Stimulated activated effector memory CD8-positive, alpha-beta T cell treated with anti-CD3 and anti-CD28 coated beads, Interleukin-12 subunit alpha, Interleukin-12 subunit beta, amount 100 ng/mL, for 72 hours (primary cell): Measurements from ENCODE around the gene LRRC27.
"Not testable (repeated sequence)": the region's sequence is repeated elsewhere in the genome, so short reads cannot be mapped to it uniquely, and the experiment has no call there.

ENCODE experiments used
- ATAC-seq: fragments of 150-1000 bp; cut with Tn5 transposase; 2 replicates; pipeline ENCODE4 v1.10.0; 2021
- DNase-seq, 2 donors: peaks; one replicate each; pipeline ENCODE4 v3.0.0; 2021 to 2022; ENCODE audit warnings: low spot score in 2 of 2
- H3K27ac Mint-ChIP-seq: one replicate; pipeline ENCODE4 v1.8.0; 2022; ENCODE audit warnings: mild to moderate bottlenecking, mixed read lengths
- H3K36me3 Mint-ChIP-seq: one replicate; pipeline ENCODE4 v1.8.0; 2022; ENCODE audit warnings: mild to moderate bottlenecking, mixed read lengths
- H3K4me1 Mint-ChIP-seq: one replicate; pipeline ENCODE4 v1.8.0; 2022; ENCODE audit warnings: mixed read lengths
- H3K4me3 Mint-ChIP-seq: one replicate; pipeline ENCODE4 v1.8.0; 2022; ENCODE audit warnings: mild to moderate bottlenecking, mixed read lengths
- H3K9me3 Mint-ChIP-seq: one replicate; pipeline ENCODE4 v1.8.0; 2022; ENCODE audit warnings: mixed read lengths

The LRRC27 gene

DNA sequence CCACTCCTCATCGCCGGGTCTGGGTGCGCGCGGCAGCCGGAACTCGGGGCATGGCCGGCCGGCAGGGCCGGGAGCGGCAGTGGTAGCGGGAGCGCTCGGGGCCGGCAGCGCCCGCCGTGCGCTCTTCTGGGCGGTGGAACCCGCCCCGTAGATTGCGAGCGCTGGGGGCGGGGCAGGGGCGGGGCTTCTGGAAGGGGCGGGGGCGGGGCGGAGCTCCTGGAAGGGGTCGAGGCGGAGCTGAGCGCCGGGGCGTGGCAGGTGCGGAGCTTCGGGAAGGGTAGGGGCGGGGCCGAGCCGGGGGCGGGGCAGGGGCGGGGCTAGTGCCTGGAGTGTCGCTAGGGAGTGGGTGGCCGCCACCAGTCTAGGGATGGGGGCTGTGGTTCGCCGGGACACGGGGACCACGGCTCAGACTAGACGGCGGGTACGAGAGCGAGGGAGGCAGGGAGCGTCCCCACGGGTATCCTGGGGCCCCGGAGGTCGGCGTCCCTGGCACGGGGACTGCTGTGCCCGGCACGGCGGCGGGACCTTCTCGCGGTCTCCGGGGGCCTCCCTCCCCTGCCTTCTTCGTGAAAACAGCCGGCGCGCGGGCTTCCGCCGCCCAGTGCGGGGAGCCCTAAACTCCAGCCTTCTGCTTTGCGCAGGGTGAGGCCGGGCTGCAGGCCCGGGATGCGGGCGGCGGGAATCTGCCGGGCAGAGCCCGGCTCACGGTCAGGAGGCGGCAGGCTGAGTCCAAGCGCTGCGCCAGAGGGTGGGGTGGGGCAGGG is 24.0 kb upstream of the LRRC27 start, which contains the start of gene STK32C:
STK32C (minus strand) TSS at position 128 of the 764 bp plus-strand sequence; CDS start at position 11, 117 bp downstream.
- ATAC-seq (peak; percentile 81), DNase-seq (peak; percentile 74 to 89)
- H3K4me1 Mint-ChIP-seq = peaks cover 30% of the 10 kb centered on the region
- no peaks in the 10 kb centered on the region for H3K36me3 Mint-ChIP-seq
- H3K4me3 Mint-ChIP-seq = peak within 1 kb of the TSS; percentile 81
- H3K9me3 Mint-ChIP-seq = no peaks in the 10 kb centered on the region
- no peak within 1 kb of the TSS for H3K27ac Mint-ChIP-seq

DNA sequence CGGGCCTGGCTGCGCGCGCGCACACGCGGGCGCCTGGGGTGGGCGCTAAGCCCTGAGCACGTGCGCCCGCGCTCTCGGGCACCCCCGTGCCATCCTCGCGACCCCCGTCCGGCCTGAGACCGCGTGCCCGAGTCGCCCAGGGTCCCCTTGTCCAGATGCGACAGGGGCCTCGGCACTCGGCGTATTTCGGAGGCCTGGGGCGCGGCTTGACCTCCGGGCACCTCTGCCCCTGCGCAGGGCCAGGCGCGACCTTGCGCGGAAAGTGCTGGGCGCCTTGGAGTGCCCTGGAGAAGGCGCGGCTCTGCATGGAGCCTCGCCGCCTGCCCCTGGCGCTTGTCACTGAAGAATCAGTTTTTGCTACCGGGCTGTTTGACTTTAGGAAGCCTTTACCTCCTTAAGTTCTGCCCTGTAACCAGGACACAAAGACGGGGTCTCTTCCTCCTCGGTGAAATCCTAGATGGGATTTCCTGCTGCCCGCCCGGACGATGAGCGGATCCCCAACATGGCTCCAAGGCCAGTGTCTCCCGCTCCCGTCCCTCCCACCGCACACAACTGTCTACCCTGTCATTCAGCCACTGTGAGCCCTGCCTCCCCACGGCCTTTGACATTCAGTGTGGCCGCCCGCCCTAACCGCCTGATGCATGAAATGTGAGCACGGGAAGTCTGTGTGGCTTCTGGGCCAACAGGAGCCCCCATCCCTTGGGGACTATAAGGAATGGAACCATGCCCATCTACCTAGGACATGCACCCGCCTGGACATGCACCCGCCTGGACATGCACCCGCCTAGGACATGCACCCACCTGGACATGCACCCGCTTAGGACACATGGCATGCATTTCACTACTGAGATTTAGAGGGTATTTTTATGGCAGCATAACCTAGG is 23.2 kb upstream of the LRRC27 start:
- Mint-ChIP-seq H3K4me3 (peak overlapping the region; percentile 81), H3K27ac (no peak overlapping the region), H3K36me3 (no peaks in the 10 kb centered on the region), H3K4me1 (peaks cover 30% of the 10 kb centered on the region), H3K9me3 (no peaks in the 10 kb centered on the region)
- DNase-seq (peak in 1 of 2 donors; percentile 55), ATAC-seq (peak; percentile 0)

DNA sequence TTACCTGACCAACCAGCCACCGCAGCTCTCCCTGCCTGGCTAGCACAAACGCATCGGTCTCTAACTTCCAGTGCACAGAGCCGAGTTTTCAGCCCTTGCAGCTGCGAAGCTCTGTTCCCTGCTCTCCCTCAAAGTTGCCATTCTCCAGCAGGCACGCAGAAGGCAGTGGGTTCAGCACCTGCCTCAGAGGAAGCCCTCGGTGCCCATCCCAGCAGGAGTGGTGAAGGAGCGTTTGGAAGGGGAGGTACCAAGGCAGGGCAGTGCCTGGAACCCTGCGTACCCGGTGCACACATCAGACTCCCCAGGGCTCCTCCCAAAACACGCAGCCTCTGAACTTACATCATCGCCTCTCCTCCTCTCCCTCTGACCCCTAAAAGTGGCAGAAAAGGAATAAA is 22.5 kb upstream of the LRRC27 start:
- ATAC-seq (no peak), DNase-seq (no peak)
- no peak overlapping the region for H3K27ac Mint-ChIP-seq
- peaks cover 4% of the 10 kb centered on the region for H3K9me3 Mint-ChIP-seq
- peaks cover 30% of the 10 kb centered on the region for H3K4me1 Mint-ChIP-seq
- no peaks in the 10 kb centered on the region for H3K36me3 Mint-ChIP-seq
- peak overlapping the region; percentile 57 for H3K4me3 Mint-ChIP-seq

DNA sequence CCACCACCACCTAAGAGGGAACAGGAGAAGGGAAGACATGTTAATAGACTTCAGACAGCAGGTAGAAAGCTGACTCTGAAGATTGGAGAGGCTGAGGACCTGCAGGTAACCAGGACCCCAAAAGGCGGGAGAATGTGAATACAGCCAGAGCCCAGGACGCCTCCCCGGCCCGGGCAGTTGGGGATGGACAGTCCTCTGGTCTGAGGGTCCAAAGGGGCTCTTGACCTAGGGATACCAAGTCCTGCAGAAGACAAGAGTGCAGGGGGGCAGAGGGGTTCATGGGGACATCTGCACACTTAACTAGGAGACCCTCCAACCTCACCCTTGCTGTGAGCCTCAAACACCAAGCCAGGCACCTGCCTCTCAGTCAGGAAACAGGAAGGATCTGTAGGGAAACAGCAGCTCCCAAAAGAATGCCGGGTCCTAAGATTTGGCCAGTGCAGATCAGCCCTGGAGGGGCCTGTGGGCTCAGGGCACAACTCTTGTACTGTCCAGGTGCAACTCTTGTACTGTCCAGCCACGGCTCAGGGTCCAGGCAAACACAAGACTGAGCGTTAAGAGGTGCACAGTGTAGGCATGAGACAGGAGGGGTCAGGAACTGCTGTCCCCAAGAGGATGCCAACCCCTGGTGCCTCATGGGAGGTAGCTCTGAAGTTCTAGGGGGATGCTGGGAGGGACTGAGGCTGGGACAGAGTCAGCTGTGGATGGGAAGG is 22.0 kb upstream of the LRRC27 start:
- DNase-seq (no peak), ATAC-seq (no peak)
- peaks cover 4% of the 10 kb centered on the region for H3K9me3 Mint-ChIP-seq
- H3K4me1 Mint-ChIP-seq = peaks cover 30% of the 10 kb centered on the region
- peak overlapping the region; percentile 57 for H3K4me3 Mint-ChIP-seq
- H3K27ac Mint-ChIP-seq = no peak overlapping the region
- H3K36me3 Mint-ChIP-seq = no peaks in the 10 kb centered on the region

DNA sequence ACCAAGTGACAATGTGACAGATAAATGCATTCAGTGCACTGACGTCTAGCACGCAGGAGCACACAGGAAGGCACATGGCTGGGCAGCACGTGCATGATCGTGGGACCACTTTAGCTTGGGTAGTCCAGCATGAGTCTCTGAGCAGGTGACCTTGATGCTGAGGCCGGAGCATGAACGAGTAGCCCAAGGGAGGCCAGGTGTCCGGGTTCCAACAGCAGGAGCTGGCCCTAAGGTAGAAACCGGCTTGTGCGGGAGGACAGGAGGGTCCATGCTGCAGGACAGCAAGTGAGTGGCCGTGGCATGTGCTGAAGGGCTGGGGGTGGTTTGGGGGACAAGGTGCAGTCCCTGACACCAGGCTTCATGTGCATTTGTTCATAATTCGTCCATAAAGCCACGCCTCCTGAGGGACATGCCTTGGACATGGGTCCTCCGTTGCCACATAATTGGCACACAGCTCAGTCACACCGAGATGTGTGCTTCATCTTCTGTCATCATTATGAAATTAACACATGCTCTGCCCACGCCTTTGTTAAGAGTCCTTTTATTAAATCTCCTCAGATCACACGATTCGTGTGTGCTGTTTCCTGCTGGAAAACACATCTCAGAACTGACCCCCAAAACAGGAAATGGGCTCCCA is 21.2 kb upstream of the LRRC27 start:
- Mint-ChIP-seq H3K9me3 (peaks cover 4% of the 10 kb centered on the region), H3K27ac (peak overlapping the region; percentile 29), H3K4me3 (peak overlapping the region; percentile 29), H3K4me1 (peaks cover 28% of the 10 kb centered on the region), H3K36me3 (no peaks in the 10 kb centered on the region)
- DNase-seq (no peak), ATAC-seq (peak; percentile 42)

DNA sequence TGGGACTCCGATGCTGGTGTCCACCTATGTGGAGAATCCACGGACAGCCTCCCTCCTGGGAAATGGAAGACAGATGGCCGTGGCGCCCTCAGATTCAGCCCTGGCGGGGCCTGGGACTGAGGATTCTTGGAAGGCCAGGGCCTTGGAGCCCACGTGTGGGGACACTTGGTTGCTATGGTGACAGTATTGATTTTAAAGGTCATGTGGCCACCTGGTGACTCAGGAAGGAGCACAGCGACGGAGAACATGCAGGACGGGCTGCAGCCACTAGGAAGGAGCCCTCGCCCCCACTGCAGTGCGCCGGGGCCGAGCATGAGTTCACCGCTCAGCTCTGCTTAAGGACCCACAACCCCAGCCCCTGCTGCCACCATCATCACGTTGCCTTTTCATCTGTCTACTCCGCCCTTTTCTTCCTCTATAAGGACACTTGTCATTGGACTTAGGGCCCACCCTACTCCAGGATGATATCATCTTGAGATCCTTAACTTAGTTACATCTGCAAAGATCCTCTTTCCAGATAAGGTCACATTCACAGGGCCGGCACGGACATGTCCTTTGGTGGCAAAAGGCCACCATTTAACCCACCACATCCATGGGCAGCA is 20.6 kb upstream of the LRRC27 start:
- peak overlapping the region; percentile 29 for H3K27ac Mint-ChIP-seq
- H3K9me3 Mint-ChIP-seq = peaks cover 4% of the 10 kb centered on the region
- DNase-seq (peak in 1 of 2 donors; percentile 51), ATAC-seq (no peak)
- peak overlapping the region; percentile 29 for H3K4me3 Mint-ChIP-seq
- H3K4me1 Mint-ChIP-seq = peaks cover 23% of the 10 kb centered on the region
- H3K36me3 Mint-ChIP-seq = no peaks in the 10 kb centered on the region

DNA sequence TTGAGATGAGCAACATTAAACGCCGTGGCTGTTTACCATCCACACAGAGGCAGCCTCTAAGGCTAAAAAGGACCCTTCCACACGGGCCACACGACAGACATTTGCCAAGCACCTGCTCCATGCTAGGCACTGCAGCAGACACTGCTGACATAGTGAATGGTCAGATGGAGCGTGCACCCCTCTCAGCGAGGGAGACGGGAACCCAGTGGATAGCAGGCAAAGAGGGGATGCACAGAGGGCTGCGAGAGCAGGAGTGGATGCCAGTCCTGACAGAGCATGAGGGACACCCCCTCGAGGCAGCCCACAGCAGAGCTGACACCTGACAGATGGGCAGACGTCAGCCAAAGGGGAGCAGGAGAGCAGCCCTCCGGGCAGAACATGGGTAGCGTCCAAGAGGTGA is 18.7 kb upstream of the LRRC27 start:
- Mint-ChIP-seq H3K36me3 (no peaks in the 10 kb centered on the region), H3K9me3 (peaks cover 4% of the 10 kb centered on the region), H3K4me3 (no peak overlapping the region), H3K4me1 (peaks cover 16% of the 10 kb centered on the region), H3K27ac (no peak overlapping the region)
- DNase-seq = no peak
- ATAC-seq = no peak

DNA sequence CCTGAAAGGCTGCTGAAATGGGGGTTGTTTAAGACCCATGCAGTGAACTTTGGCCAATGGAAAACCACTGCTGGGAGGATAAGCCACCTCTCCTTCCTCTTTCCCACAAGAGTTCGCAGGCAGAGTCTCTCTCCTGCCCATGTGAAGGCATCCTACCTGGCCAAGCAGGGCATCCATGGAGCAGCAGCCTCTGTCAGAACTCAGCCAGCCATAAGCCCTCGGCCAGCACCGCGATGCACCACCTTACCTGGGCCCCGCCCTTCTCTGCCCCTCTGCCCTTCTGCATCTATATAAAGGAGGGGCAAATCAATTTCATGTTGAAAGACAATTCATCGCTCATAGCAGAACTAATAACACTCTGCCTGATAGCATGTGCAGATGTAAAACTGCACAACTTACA is 18.1 kb upstream of the LRRC27 start:
- H3K4me1 Mint-ChIP-seq = peaks cover 16% of the 10 kb centered on the region
- H3K9me3 Mint-ChIP-seq = peaks cover 4% of the 10 kb centered on the region
- H3K27ac Mint-ChIP-seq = no peak overlapping the region
- no peak for DNase-seq
- no peak overlapping the region for H3K4me3 Mint-ChIP-seq
- ATAC-seq = no peak
- H3K36me3 Mint-ChIP-seq = no peaks in the 10 kb centered on the region

DNA sequence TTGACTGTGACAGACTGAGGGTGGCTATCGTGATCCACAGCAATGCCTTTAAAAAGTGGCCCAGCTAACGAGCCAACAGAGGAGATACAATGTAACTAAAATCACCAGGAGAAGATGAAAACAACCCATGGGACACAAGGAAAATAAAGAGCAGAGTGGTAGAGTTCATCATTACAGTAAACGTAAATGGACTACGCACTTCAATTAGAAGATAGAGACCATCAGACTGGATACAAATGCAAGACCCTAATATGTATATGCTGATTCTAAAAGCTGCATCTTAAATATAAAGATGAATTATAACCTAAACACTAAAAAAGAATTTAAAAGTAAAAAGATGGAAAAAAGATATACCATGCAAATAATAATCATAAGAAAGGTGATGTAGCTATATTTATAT is 17.7 kb upstream of the LRRC27 start:
- DNase-seq (no peak), ATAC-seq (no peak)
- Mint-ChIP-seq H3K36me3 (no peaks in the 10 kb centered on the region), H3K4me3 (no peak overlapping the region), H3K27ac (no peak overlapping the region), H3K4me1 (peaks cover 19% of the 10 kb centered on the region), H3K9me3 (peaks cover 4% of the 10 kb centered on the region)

DNA sequence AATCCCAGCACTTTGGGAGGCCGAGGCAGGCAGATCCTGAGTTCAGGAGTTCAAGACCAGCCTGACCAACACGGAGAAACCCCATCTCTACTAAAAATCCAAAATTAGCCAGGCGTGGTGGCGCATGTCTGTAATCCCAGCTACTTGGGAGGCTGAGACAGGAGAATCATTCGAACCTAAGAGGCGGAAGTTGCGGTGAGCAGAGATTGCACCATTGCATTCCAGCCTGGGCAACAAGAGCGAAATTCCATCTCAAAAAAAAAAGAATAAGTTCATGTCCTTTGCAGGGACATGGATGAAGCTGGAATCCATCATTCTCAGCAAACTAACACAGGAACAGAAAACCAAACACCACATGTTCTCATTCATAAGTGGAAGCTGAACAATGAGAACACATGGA is 17.1 kb upstream of the LRRC27 start:
- H3K9me3 Mint-ChIP-seq, H3K36me3 Mint-ChIP-seq, H3K27ac Mint-ChIP-seq, H3K4me3 Mint-ChIP-seq, ATAC-seq, DNase-seq: not testable (repeated sequence)
- H3K4me1 Mint-ChIP-seq = peaks cover 24% of the 10 kb centered on the region

DNA sequence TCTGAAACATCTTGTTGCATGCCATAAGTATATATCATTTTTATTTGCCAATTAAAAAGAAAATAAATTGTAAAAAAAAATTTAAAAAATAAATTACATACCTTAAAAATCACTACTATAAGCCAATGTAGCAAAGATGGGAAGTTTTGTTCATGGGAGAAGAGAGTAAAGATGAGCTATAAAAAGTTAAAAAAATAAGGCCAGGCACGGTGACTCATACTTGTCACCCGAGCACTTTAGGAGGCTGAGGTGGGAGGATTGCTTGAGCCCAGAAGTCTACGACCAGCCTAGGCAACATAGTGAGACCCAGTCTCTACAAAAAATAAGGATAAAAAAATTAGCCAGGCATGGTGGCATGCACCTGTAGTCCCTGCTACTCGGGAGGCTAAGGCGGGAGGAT is 15.9 kb upstream of the LRRC27 start:
- Mint-ChIP-seq H3K27ac (no peak overlapping the region), H3K4me1 (peaks cover 25% of the 10 kb centered on the region), H3K4me3 (no peak overlapping the region), H3K36me3 (no peaks in the 10 kb centered on the region), H3K9me3 (peaks cover 4% of the 10 kb centered on the region)
- DNase-seq (no peak), ATAC-seq (no peak)

DNA sequence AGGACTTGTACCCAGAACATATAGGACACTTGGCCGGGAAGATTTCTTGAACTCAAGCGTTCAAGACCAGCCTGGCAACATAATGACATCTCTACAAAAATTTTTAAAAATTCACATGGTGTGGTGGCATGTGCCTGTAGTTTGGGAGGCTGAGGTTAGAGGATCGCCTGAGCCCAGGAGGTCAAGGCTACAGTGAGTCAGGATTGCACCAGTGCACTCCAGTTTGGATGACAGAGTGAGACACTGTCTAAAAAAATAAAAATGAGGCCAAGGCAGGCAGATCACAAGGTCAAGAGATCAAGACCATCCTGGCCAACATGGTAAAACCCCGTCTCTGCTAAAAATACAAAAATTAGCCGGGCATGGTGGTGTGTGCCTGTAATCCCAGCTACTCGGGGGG is 14.5 kb upstream of the LRRC27 start:
- not testable (repeated sequence) for ATAC-seq, H3K4me3 Mint-ChIP-seq, H3K36me3 Mint-ChIP-seq, DNase-seq, H3K27ac Mint-ChIP-seq, H3K9me3 Mint-ChIP-seq
- H3K4me1 Mint-ChIP-seq = peaks cover 21% of the 10 kb centered on the region

DNA sequence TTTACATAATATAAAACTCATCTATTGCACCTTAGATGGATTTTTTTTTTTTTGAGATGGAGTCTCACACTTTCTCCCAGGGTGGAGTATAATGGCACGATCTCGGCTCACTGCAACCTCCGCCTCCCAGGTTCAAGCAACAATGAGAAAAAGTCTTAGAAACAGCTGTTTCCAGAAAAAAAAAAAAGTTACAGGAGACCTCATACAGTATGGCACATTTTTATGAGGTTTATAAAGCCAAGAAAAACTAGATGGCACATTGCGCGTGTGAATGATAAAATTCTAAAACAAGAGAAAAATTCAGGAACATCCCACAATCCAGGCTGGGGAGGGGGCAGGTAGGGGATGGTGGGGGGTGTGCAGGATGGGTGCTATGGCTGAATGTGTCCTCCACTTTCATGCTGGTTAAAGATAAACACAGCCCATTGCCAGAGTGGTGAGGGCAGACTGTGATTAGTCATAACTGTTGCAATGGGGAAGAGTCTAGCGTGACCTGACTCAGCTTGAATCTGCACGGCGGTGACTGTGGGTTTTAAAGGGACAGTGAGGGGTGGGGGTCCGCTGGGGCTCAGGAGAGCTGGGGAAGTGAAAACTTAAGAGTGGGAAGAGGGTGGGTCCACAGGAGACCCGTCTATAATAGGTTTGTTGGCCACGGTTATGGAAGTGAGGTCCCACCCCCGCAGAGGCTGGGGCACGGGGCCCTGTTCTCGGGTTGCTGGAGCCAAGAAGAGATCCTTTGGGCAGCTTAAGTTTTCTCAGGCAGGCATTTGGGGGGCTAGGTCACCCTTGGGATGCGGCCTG is 11.9 kb upstream of the LRRC27 start:
- Mint-ChIP-seq H3K4me1 (peaks cover 43% of the 10 kb centered on the region), H3K4me3 (peak overlapping the region; percentile 60), H3K27ac (peak overlapping the region; percentile 84), H3K9me3 (no peaks in the 10 kb centered on the region), H3K36me3 (no peaks in the 10 kb centered on the region)
- DNase-seq (peak in 1 of 2 donors; percentile 78), ATAC-seq (peak; percentile 100)
